Measurements from ENCODE around the gene TCN2.

DNA sequence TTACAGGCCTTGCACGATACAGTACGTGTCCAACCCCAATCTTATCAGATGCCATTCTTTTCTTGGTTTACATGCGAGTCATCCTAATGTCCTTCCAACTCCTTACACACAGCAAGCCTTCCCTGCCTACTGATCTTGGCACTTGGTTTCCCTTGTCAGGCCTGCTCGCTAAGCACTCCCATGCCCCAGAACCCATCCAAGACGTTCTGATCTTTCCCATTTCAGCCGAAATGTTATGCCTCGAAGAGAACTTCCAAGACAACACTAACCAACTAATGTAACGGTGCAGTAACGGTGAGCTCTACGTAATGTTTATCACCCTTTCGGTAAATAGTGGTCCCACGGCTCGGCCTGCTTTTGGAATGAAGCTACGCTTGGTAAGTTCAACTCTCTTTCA, 15.8 kb upstream of the TCN2 start:
- TF ChIP-seq, protein P1, sequence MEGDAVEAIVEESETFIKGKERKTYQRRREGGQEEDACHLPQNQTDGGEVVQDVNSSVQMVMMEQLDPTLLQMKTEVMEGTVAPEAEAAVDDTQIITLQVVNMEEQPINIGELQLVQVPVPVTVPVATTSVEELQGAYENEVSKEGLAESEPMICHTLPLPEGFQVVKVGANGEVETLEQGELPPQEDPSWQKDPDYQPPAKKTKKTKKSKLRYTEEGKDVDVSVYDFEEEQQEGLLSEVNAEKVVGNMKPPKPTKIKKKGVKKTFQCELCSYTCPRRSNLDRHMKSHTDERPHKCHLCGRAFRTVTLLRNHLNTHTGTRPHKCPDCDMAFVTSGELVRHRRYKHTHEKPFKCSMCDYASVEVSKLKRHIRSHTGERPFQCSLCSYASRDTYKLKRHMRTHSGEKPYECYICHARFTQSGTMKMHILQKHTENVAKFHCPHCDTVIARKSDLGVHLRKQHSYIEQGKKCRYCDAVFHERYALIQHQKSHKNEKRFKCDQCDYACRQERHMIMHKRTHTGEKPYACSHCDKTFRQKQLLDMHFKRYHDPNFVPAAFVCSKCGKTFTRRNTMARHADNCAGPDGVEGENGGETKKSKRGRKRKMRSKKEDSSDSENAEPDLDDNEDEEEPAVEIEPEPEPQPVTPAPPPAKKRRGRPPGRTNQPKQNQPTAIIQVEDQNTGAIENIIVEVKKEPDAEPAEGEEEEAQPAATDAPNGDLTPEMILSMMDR (IDR thresholded peaks at IDR 0.05): no peak
- no peak for TF ChIP-seq POLR2A (IDR thresholded peaks at IDR 0.05)

All from thyroid gland (tissue), 4 donors.